Subcutaneous abdominal adipose tissue (tissue), 5 donors: Measurements from ENCODE around the gene TSPAN32.
A peak's percentile ranks its signal among the peaks of the same experiment; 100 is the strongest.

ENCODE experiments used
- H3K27ac ChIP-seq: one replicate; pipeline ENCODE4 v1.7.0; 2013; ENCODE audit warnings: low read depth, mild to moderate bottlenecking, inconsistent platforms, low read length, moderate library complexity
- H3K27me3 ChIP-seq, 5 donors: one replicate each; pipeline ENCODE4 v1.7.0; 2013; ENCODE audit warnings: low read length in 5 of 5, inconsistent platforms in 1 of 5; ENCODE audit not compliant: control insufficient read depth in 5 of 5, insufficient read depth in 4 of 5
- H3K36me3 ChIP-seq, 5 donors: one replicate each; pipeline ENCODE4 v1.7.0; 2013; ENCODE audit warnings: low read length in 5 of 5; ENCODE audit not compliant: control insufficient read depth in 5 of 5, insufficient read depth in 5 of 5
- H3K4me1 ChIP-seq, 5 donors: one replicate each; pipeline ENCODE4 v1.7.0; 2013; ENCODE audit warnings: low read length in 5 of 5, mild to moderate bottlenecking in 3 of 5, moderate library complexity in 1 of 5; ENCODE audit not compliant: control insufficient read depth in 5 of 5, insufficient read depth in 5 of 5
- H3K4me3 ChIP-seq, 5 donors: one replicate each; pipeline ENCODE4 v1.7.0; 2013; ENCODE audit warnings: low read length in 5 of 5, low read depth in 1 of 5
- H3K9ac ChIP-seq, 5 donors: one replicate each; pipeline ENCODE4 v1.7.0; 2013; ENCODE audit warnings: low read length in 5 of 5, mild to moderate bottlenecking in 4 of 5, moderate library complexity in 3 of 5
- H3K9me3 ChIP-seq, 5 donors: one replicate each; pipeline ENCODE4 v1.7.0; 2013; ENCODE audit warnings: low read length in 5 of 5; ENCODE audit not compliant: control insufficient read depth in 5 of 5
- donor health status: healthy.
- donor health status: healthy.
- donor health status: healthy.
- donor health status: healthy.
- donor health status: healthy.

Gene TSPAN32

GRCh38 chr11:2315395-2316168, 13.8 kb downstream of the TSPAN32 start:
- H3K36me3 ChIP-seq: no peaks in the 10 kb centered on the region
- peaks cover 0 to 8% (median 6%) of the 10 kb centered on the region in 5 donors for H3K9me3 ChIP-seq
- peak overlapping the region in 2 of 5 donors; percentile 37 to 46 for H3K4me3 ChIP-seq
- H3K27ac ChIP-seq: peak overlapping the region; percentile 78
- H3K9ac ChIP-seq: peak overlapping the region in 2 of 5 donors; percentile 34 to 63
- H3K27me3 ChIP-seq: no peaks in the 10 kb centered on the region
- peaks cover 2 to 47% (median 36%) of the 10 kb centered on the region in 5 donors for H3K4me1 ChIP-seq

DNA sequence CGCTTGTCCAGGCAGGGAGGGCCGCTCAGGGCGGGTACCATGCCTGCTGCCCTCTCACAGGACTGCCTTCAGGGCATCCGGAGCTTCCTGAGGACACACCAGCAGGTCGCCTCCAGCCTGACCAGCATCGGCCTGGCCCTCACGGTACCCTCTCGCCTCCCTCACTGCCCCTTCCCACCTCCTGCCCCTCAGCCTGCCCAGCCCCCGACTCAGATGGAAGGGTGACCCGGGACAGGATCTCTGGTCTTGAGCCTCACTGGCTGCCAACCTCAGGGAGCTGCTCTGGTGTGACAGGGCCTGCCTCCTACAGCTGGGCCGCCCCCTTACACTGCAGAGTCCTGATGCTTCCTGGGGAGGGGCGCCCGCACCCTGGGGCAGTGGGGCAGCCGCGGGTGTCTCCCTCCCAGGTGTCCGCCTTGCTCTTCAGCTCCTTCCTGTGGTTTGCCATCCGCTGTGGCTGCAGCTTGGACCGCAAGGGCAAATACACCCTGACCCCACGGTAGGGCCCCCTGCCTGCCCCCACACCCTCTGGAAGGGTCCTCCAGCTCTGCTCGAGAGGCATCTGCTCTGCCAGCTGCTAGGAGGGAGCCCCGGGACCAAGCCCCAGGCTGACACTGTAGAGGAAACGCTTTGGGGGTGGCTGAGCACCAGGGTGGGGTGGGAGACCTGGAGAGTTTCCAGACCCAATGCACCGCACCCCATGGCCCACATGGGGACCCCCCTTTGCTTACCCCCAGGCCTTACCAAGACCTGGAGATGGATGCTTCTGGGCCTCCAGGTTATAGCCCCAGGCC, 14.6 kb downstream of the TSPAN32 start:
- H3K9ac ChIP-seq: no peak overlapping the region
- H3K9me3 ChIP-seq: peaks cover 0 to 8% (median 6%) of the 10 kb centered on the region in 5 donors

GRCh38 chr11:2316963-2317244, 15.1 kb downstream of the TSPAN32 start:
- peaks cover 2 to 49% (median 35%) of the 10 kb centered on the region in 5 donors for H3K4me1 ChIP-seq
- H3K9me3 ChIP-seq: peaks cover 0 to 8% (median 6%) of the 10 kb centered on the region in 5 donors
- H3K36me3 ChIP-seq: no peaks in the 10 kb centered on the region
- H3K9ac ChIP-seq: no peak overlapping the region
- H3K4me3 ChIP-seq: no peak overlapping the region
- no peak overlapping the region for H3K27ac ChIP-seq
- no peaks in the 10 kb centered on the region for H3K27me3 ChIP-seq

More for the DNA sequence above, 14.6 kb downstream of the TSPAN32 start:
- H3K4me1 ChIP-seq: peaks cover 2 to 53% (median 39%) of the 10 kb centered on the region in 5 donors
- no peak overlapping the region for H3K4me3 ChIP-seq
- no peak overlapping the region for H3K27ac ChIP-seq
- no peaks in the 10 kb centered on the region for H3K27me3 ChIP-seq
- no peaks in the 10 kb centered on the region for H3K36me3 ChIP-seq

GRCh38 chr11:2317354-2318050, 15.7 kb downstream of the TSPAN32 start:
- no peak overlapping the region for H3K9ac ChIP-seq
- no peak overlapping the region for H3K4me3 ChIP-seq
- no peaks in the 10 kb centered on the region for H3K27me3 ChIP-seq
- H3K27ac ChIP-seq: no peak overlapping the region
- H3K4me1 ChIP-seq: peaks cover 2 to 43% (median 33%) of the 10 kb centered on the region in 5 donors
- H3K9me3 ChIP-seq: peaks cover 0 to 8% (median 6%) of the 10 kb centered on the region in 5 donors
- H3K36me3 ChIP-seq: no peaks in the 10 kb centered on the region

GRCh38 chr11:2318123-2318522, 16.3 kb downstream of the TSPAN32 start:
- H3K9me3 ChIP-seq: peaks cover 0 to 8% (median 6%) of the 10 kb centered on the region in 5 donors
- H3K4me3 ChIP-seq: no peak overlapping the region
- H3K27me3 ChIP-seq: no peaks in the 10 kb centered on the region
- no peak overlapping the region for H3K27ac ChIP-seq
- no peaks in the 10 kb centered on the region for H3K36me3 ChIP-seq
- H3K9ac ChIP-seq: no peak overlapping the region
- peaks cover 2 to 39% (median 33%) of the 10 kb centered on the region in 5 donors for H3K4me1 ChIP-seq

GRCh38 chr11:2318707-2319106, 16.9 kb downstream of the TSPAN32 start:
- H3K36me3 ChIP-seq: no peaks in the 10 kb centered on the region
- peaks cover 0 to 8% (median 6%) of the 10 kb centered on the region in 5 donors for H3K9me3 ChIP-seq
- no peak overlapping the region for H3K4me3 ChIP-seq
- H3K9ac ChIP-seq: no peak overlapping the region
- peaks cover 2 to 33% (median 29%) of the 10 kb centered on the region in 5 donors for H3K4me1 ChIP-seq
- H3K27ac ChIP-seq: no peak overlapping the region
- H3K27me3 ChIP-seq: no peaks in the 10 kb centered on the region

- H3K4me1 ChIP-seq: peaks cover 0 to 20% (median 17%) of the 10 kb centered on the region in 5 donors
- no peak overlapping the region for H3K4me3 ChIP-seq
- no peaks in the 10 kb centered on the region for H3K27me3 ChIP-seq
- H3K36me3 ChIP-seq: no peaks in the 10 kb centered on the region
- peaks cover 0 to 8% (median 6%) of the 10 kb centered on the region in 5 donors for H3K9me3 ChIP-seq
- no peak overlapping the region for H3K9ac ChIP-seq
- no peak overlapping the region for H3K27ac ChIP-seq
Observed at GRCh38 chr11:2319791-2320472, 18.1 kb downstream of the TSPAN32 start.

DNA sequence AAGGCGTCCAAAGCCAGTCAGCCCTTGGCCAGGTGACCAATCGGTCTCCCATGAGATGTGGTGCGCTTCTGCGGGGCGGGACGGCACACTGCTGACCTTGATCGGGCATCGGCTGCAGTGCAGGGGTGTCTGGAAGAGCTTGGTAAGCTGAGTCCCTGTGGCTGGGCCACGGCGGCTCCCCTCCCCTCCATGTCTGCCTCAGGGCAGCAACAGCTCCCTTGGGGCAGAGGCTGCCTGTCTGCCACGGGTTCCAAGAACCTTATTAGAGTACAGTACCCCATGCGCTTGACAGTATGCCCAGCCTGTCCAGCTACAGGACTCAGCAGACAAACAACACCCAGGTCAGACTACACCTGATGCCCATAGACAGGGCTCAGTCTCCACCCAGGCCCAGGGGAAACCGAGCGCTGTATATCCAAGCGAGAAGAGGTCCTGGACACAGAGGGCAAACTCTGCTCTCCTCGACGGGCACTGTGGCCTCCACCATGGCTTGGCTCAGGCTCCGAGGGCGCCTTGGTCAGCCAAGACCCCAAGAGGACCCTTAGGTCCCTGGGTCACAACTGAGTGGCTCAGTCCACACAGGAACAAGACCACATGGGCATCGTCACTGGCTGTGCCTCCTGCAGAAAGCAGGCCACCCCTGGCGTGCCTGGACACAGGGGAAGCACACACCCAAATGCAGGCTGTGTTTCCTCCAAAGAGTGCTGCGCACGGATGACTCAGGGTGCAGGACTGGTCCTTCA, 18.9 kb downstream of the TSPAN32 start:
- Histone ChIP-seq H3K4me1 (peaks cover 0 to 13% (median 10%) of the 10 kb centered on the region in 5 donors), H3K9ac (peak overlapping the region in 1 of 5 donors; percentile 27), H3K4me3 (no peak overlapping the region), H3K9me3 (peaks cover 0 to 8% (median 6%) of the 10 kb centered on the region in 5 donors), H3K27ac (no peak overlapping the region), H3K27me3 (no peaks in the 10 kb centered on the region), H3K36me3 (no peaks in the 10 kb centered on the region)

DNA sequence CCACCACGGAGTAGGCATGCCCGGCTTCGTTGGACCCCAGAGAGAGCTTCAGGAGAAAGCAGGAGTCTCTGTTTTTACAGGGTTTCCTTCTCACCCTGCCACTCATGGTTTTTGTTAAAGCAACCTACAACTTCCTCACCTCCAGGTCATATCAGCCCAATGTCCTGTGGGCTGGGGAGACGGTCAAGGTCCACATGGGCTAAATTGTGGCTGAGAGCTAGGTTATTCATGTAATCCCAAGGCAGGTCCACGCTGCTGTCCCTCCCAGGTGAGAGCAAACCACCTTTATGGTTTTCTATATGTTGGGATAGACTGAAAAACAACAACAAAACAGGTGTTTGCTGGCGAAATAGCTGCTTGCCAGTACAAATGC, 19.5 kb downstream of the TSPAN32 start:
- H3K4me1 ChIP-seq: peaks cover 0 to 12% (median 10%) of the 10 kb centered on the region in 5 donors
- H3K36me3 ChIP-seq: no peaks in the 10 kb centered on the region
- no peaks in the 10 kb centered on the region for H3K27me3 ChIP-seq
- peaks cover 0 to 8% (median 6%) of the 10 kb centered on the region in 5 donors for H3K9me3 ChIP-seq
- H3K4me3 ChIP-seq: no peak overlapping the region
- no peak overlapping the region for H3K9ac ChIP-seq
- no peak overlapping the region for H3K27ac ChIP-seq
